DND-41 (cell line): ENCODE measurements around the gene ZBTB11.

Experiments used
- ATAC-seq: fragments of 200-7000 bp; cut with Tn5 transposase; 3 replicates; pipeline ENCODE4 v1.9.1; 2021; ENCODE audit warnings: low read depth; ENCODE audit not compliant: insufficient read depth
- DNase-seq: peaks from one replicate; pipeline ENCODE4 v3.0.0-alpha.2; 2020
- H2AFZ ChIP-seq: 2 replicates; pipeline ENCODE4 v1.6.0; 2012; ENCODE audit warnings: low read depth, low read length
- H3K27ac ChIP-seq: 2 replicates; pipeline ENCODE4 v1.5.1; 2012; ENCODE audit warnings: low read length, inconsistent platforms
- H3K27me3 ChIP-seq: fragments of 200-600 bp; sonication (generic); 2 replicates; pipeline ENCODE4 v1.6.0; 2012; ENCODE audit warnings: low read length, mild to moderate bottlenecking, inconsistent platforms; ENCODE audit not compliant: insufficient read depth, poor library complexity
- H3K36me3 ChIP-seq: 2 replicates; pipeline ENCODE4 v1.5.1; 2012; ENCODE audit warnings: low read length, inconsistent platforms; ENCODE audit not compliant: insufficient read depth
- H3K4me1 ChIP-seq: 2 replicates; pipeline ENCODE4 v1.5.1; 2012; ENCODE audit warnings: mild to moderate bottlenecking, low read length; ENCODE audit not compliant: insufficient read depth
- H3K4me2 ChIP-seq: 2 replicates; pipeline ENCODE4 v1.6.0; 2012; ENCODE audit warnings: mild to moderate bottlenecking, moderate library complexity, low read length, inconsistent platforms; ENCODE audit not compliant: insufficient read depth
- H3K4me3 ChIP-seq, 2 experiments: fragments of 200-600 bp in 1 of 2; shearing (Covaris generic) in 1 of 2; 2 replicates each; pipeline ENCODE4 v1.5.1; 2012 to 2016; ENCODE audit warnings: inconsistent platforms in 2 of 2, low read length in 2 of 2, mild to moderate bottlenecking in 2 of 2, low read depth in 1 of 2, moderate library complexity in 1 of 2
- H3K79me2 ChIP-seq: 2 replicates; pipeline ENCODE4 v1.6.0; 2012; ENCODE audit warnings: low read length, inconsistent platforms; ENCODE audit not compliant: insufficient read depth
- H3K9ac ChIP-seq: 2 replicates; pipeline ENCODE4 v1.6.0; 2012; ENCODE audit warnings: low read depth, mild to moderate bottlenecking, inconsistent platforms, low read length, moderate library complexity
- H3K9me3 ChIP-seq: 2 replicates; pipeline ENCODE4 v1.5.1; 2012; ENCODE audit warnings: low read length, moderate library complexity, mild to moderate bottlenecking, inconsistent platforms; ENCODE audit not compliant: insufficient read depth, severe bottlenecking
- H4K20me1 ChIP-seq: 2 replicates; pipeline ENCODE4 v1.6.0; 2012; ENCODE audit warnings: low read length; ENCODE audit not compliant: insufficient read depth
- EZH2 ChIP-seq: IDR thresholded peaks from 3 replicates; pipeline ENCODE4 v1.6.1; 2012; ENCODE audit warnings: borderline replicate concordance, low read depth, mild to moderate bottlenecking, moderate library complexity, low read length, inconsistent platforms; ENCODE audit not compliant: severe bottlenecking
- TF ChIP-seq, protein P1 (sequence below): IDR thresholded peaks from 2 replicates; pipeline ENCODE4 v1.5.1; 2012; ENCODE audit warnings: borderline replicate concordance, low read length, moderate library complexity, mild to moderate bottlenecking; ENCODE audit not compliant: poor library complexity, severe bottlenecking; ENCODE audit errors: extremely low read depth

Gene ZBTB11

DNA sequence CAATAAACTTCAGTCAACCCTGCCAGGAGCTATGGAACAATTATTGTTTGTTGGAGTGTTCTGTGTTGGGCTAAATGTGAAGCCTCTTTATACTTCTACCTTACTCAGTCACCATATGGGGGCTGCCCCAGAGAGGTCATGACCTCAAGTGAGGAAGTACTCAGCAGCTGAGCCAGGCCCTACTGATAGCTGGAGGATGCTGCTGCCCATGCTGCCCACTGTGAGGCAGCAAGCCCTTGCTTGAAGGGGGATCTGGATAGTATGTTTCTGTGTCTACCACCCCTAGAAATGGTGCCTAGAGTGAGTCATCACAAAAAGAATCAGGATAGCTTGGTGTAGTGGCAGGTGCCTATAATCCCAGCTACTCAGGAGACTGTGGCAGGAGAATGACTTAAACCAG, 14.0 kb upstream of the ZBTB11 start:
- Histone ChIP-seq H3K27ac (no peak overlapping the region), H3K79me2 (peaks cover 9% of the 10 kb centered on the region), H3K9ac (no peak overlapping the region), H3K36me3 (peaks cover 4% of the 10 kb centered on the region), H3K4me2 (no peak overlapping the region), H3K4me3 (no peak overlapping the region), H2AFZ (no peak overlapping the region), H3K4me1 (peaks cover 14% of the 10 kb centered on the region), H4K20me1 (0 out of 2 replicates have a peak, but pooled peaks cover 1% of the 10 kb centered on the region), H3K27me3 (no peaks in the 10 kb centered on the region), H3K9me3 (no peaks in the 10 kb centered on the region)
- TF ChIP-seq EZH2: no peak
- TF ChIP-seq, protein P1, sequence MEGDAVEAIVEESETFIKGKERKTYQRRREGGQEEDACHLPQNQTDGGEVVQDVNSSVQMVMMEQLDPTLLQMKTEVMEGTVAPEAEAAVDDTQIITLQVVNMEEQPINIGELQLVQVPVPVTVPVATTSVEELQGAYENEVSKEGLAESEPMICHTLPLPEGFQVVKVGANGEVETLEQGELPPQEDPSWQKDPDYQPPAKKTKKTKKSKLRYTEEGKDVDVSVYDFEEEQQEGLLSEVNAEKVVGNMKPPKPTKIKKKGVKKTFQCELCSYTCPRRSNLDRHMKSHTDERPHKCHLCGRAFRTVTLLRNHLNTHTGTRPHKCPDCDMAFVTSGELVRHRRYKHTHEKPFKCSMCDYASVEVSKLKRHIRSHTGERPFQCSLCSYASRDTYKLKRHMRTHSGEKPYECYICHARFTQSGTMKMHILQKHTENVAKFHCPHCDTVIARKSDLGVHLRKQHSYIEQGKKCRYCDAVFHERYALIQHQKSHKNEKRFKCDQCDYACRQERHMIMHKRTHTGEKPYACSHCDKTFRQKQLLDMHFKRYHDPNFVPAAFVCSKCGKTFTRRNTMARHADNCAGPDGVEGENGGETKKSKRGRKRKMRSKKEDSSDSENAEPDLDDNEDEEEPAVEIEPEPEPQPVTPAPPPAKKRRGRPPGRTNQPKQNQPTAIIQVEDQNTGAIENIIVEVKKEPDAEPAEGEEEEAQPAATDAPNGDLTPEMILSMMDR: no peak
- no peak for ATAC-seq
- DNase-seq: no peak

DNA sequence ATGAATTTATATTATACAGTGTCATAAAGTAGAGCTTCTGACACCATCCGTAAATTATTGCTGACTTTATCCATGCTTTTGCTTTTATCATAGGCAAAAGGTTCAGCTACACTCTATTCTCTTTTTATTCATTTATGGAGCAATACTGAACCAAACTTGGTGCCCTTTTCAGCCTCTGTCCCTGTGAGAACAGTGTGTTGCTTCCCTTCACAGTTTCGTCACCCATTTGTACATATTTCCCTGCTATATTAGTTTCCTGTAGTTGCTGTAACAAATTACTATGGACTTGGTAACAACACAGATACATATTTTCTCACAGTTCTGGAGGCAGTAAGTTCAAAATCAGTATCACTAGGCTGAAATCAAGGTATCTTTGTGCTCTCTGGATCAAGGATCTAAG, 12.4 kb upstream of the ZBTB11 start:
- peaks cover 21% of the 10 kb centered on the region for H3K36me3 ChIP-seq
- ATAC-seq (no peak), DNase-seq (no peak)
- H2AFZ ChIP-seq: no peak overlapping the region
- peaks cover 28% of the 10 kb centered on the region for H3K4me1 ChIP-seq
- no peaks in the 10 kb centered on the region for H3K27me3 ChIP-seq
- H3K9me3 ChIP-seq: no peaks in the 10 kb centered on the region
- H3K27ac ChIP-seq: no peak overlapping the region
- H3K4me2 ChIP-seq: no peak overlapping the region
- H3K4me3 ChIP-seq: no peak overlapping the region
- TF ChIP-seq EZH2: no peak
- TF ChIP-seq, protein P1: no peak
- no peak overlapping the region for H3K9ac ChIP-seq
- peaks cover 26% of the 10 kb centered on the region for H3K79me2 ChIP-seq
- H4K20me1 ChIP-seq: peaks cover 17% of the 10 kb centered on the region

DNA sequence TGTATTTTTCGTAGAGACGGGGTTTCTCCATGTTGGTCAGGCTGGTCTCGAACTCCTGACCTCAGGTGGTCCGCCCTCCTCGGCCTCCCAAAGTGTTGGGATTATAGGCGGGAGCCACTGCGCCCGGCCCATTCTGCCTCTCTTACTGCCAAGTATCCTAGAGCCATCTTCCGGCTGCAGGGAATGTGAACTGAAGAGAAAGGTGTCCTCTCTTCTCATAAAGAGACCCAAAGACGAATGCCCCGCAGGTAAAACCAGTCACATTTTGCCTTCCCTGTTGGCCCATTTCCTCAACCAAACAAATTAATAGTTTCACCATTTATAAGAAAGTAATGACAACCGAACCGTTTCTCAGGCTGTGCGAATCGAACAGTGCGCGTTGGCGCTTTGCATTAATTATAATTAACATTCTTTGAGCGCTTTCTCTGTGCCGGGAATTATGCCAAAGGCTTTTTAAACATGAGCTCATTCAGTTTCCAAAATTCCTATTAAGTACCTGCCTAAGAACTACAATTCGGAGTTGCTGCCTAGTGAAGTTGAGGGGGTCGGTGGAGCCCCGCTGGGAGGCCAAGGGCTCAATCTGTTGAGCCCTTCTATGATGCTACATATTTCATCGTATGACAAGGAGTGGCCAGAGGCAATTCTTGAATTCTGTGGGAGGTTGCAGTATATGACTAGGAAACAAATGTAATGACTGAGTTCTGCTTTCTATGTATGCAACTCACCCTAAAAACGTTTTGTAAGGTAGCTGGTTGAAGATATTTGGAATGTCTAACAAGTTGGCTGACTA, 10.4 kb upstream of the ZBTB11 start:
- Histone ChIP-seq H3K36me3 (peaks cover 41% of the 10 kb centered on the region), H3K4me1 (peaks cover 46% of the 10 kb centered on the region), H3K79me2 (peaks cover 46% of the 10 kb centered on the region), H3K9me3 (no peaks in the 10 kb centered on the region), H2AFZ (peak overlapping the region; percentile 83), H3K27ac (peak overlapping the region; percentile 84), H3K4me2 (peak overlapping the region; percentile 76), H4K20me1 (peaks cover 29% of the 10 kb centered on the region), H3K9ac (peak overlapping the region; percentile 81), H3K27me3 (no peaks in the 10 kb centered on the region), H3K4me3 (peak overlapping the region; percentile 54 to 71; a peak in 3 of 4 replicates)
- DNase-seq: no peak
- ATAC-seq: no peak
- TF ChIP-seq, protein P1: no peak
- no peak for TF ChIP-seq EZH2
